Chondrocyte (in vitro differentiated cells): Measurements from ENCODE around the gene CENPT. TPM values are rescaled to one million over a fixed set of nuclear protein-coding genes. Genes with fewer than 3 reads are reported as not detected.
A peak's percentile ranks its signal among the peaks of the same experiment; 100 is the strongest.

Experiments
- DNase-seq: peaks from one replicate; pipeline ENCODE4 v3.0.0; 2021; ENCODE audit warnings: mixed read lengths, low spot score
- H3K27ac Mint-ChIP-seq: one replicate; pipeline ENCODE4 v1.8.0; 2021; ENCODE audit warnings: mild to moderate bottlenecking, moderate library complexity, mixed read lengths; ENCODE audit not compliant: unreplicated experiment
- H3K27me3 Mint-ChIP-seq: 2 replicates; pipeline ENCODE4 v1.8.0; 2021; ENCODE audit warnings: low read depth, mixed read lengths
- H3K36me3 Mint-ChIP-seq: 2 replicates; pipeline ENCODE4 v1.8.0; 2021; ENCODE audit warnings: low read depth, mixed read lengths
- H3K4me1 Mint-ChIP-seq: 2 replicates; pipeline ENCODE4 v1.8.0; 2021; ENCODE audit warnings: low read depth, mild to moderate bottlenecking, mixed read lengths
- H3K4me3 Mint-ChIP-seq: one replicate; pipeline ENCODE4 v1.8.0; 2021; ENCODE audit warnings: mild to moderate bottlenecking, moderate library complexity, mixed read lengths; ENCODE audit not compliant: unreplicated experiment
- H3K9me3 Mint-ChIP-seq: 2 replicates; pipeline ENCODE4 v1.8.0; 2021; ENCODE audit warnings: low read depth, mixed read lengths
- CTCF ChIP-seq: fragments of 200-600 bp; sonication (generic); IDR thresholded peaks from 2 replicates; pipeline ENCODE4 v1.5.0; 2021; ENCODE audit warnings: antibody characterized with exemption, mild to moderate bottlenecking, moderate library complexity
- total RNA-seq: library from RNA; stranded (reverse); gene quantifications from 3 replicates; pipeline ENCODE4 v1.2.1, GENCODE V29; 2021

Gene CENPT
- total RNA-seq, 1 donor from 2014 or later: 50.5 TPM

GRCh38 chr16:67822511-67822910 is 25.0 kb downstream of the CENPT start:
- no peak for TF ChIP-seq CTCF
- no peak overlapping the region for H3K4me3 Mint-ChIP-seq
- no peaks in the 10 kb centered on the region for H3K4me1 Mint-ChIP-seq
- no peaks in the 10 kb centered on the region for H3K9me3 Mint-ChIP-seq
- H3K27ac Mint-ChIP-seq: no peak overlapping the region
- no peak for DNase-seq
- no peaks in the 10 kb centered on the region for H3K27me3 Mint-ChIP-seq
- H3K36me3 Mint-ChIP-seq: peaks cover 4% of the 10 kb centered on the region

GRCh38 chr16:67820608-67821259 is 26.8 kb downstream of the CENPT start:
- no peak for TF ChIP-seq CTCF
- peaks cover 3% of the 10 kb centered on the region for H3K36me3 Mint-ChIP-seq
- no peak for DNase-seq
- no peaks in the 10 kb centered on the region for H3K9me3 Mint-ChIP-seq
- H3K4me1 Mint-ChIP-seq: peaks cover 2% of the 10 kb centered on the region
- no peaks in the 10 kb centered on the region for H3K27me3 Mint-ChIP-seq
- no peak overlapping the region for H3K27ac Mint-ChIP-seq
- H3K4me3 Mint-ChIP-seq: no peak overlapping the region

- no peaks in the 10 kb centered on the region for H3K27me3 Mint-ChIP-seq
- H3K36me3 Mint-ChIP-seq: no peaks in the 10 kb centered on the region
- no peaks in the 10 kb centered on the region for H3K9me3 Mint-ChIP-seq
- H3K4me1 Mint-ChIP-seq: peaks cover 2% of the 10 kb centered on the region
- DNase-seq: no peak
- no peak overlapping the region for H3K27ac Mint-ChIP-seq
- H3K4me3 Mint-ChIP-seq: no peak overlapping the region
- TF ChIP-seq CTCF: no peak
Measured at GRCh38 chr16:67814567-67814966, 32.9 kb downstream of the CENPT start.

- Mint-ChIP-seq H3K4me3 (no peak overlapping the region), H3K27ac (no peak overlapping the region), H3K27me3 (no peaks in the 10 kb centered on the region), H3K9me3 (no peaks in the 10 kb centered on the region), H3K36me3 (no peaks in the 10 kb centered on the region), H3K4me1 (peaks cover 9% of the 10 kb centered on the region)
- no peak for TF ChIP-seq CTCF
- no peak for DNase-seq
Measured at GRCh38 chr16:67811899-67812298, 35.6 kb downstream of the CENPT start.

- Mint-ChIP-seq H3K27ac (peak overlapping the region; percentile 90), H3K4me1 (peaks cover 21% of the 10 kb centered on the region), H3K27me3 (no peaks in the 10 kb centered on the region), H3K9me3 (no peaks in the 10 kb centered on the region), H3K4me3 (peak overlapping the region; percentile 95), H3K36me3 (peaks cover 5% of the 10 kb centered on the region)
- no peak for DNase-seq
- TF ChIP-seq CTCF: peak; percentile 47
Measured at GRCh38 chr16:67807148-67807682, 40.3 kb downstream of the CENPT start.
